ENCODE data around the gene FHOD3. TPM values are rescaled to one million over a fixed set of nuclear protein-coding genes. Genes with fewer than 3 reads are reported as not detected.

FHOD3 gene
- total RNA-seq, 1 experiment from 2014 or later, result 2.9 TPM

- no peaks in the 10 kb centered on the region for H3K4me1 Mint-ChIP-seq (ENCODE audit: low read depth, unreplicated experiment)
- CTCF ChIA-PET, result no interaction called here
Measured at GRCh38 chr18:36410346-36410745, 112.8 kb downstream of the FHOD3 start.

GRCh38 chr18:36411745-36412168 lies 114.2 kb downstream of the FHOD3 start:
- no peaks in the 10 kb centered on the region for H3K36me3 Mint-ChIP-seq (ENCODE audit: insufficient read depth, unreplicated experiment)
- no peak overlapping the region for H3K27ac Mint-ChIP-seq (ENCODE audit: unreplicated experiment)
- intact Hi-C loops (cut with micrococcal nuclease; ENCODE audit: unreplicated experiment), result loop anchor here (5.0 kb wide), 1 partner anchor 114 kb away; the partner anchor contains the start of gene FHOD3
- no peaks in the 10 kb centered on the region for H3K27me3 Mint-ChIP-seq (ENCODE audit: unreplicated experiment)
- H3K4me3 Mint-ChIP-seq (ENCODE audit: low read depth, unreplicated experiment), result no peak overlapping the region
- no peaks in the 10 kb centered on the region for H3K9me3 Mint-ChIP-seq (ENCODE audit: low read depth, unreplicated experiment)
- peak; percentile 37 for DNase-seq
- CTCF ChIA-PET, result interaction anchor here (0.6 to 1.5 kb wide), 3 partner anchors 9 to 51 kb away, joined by 3 read pairs; no protein-coding TSS in a partner anchor
- TF ChIP-seq, protein P1, sequence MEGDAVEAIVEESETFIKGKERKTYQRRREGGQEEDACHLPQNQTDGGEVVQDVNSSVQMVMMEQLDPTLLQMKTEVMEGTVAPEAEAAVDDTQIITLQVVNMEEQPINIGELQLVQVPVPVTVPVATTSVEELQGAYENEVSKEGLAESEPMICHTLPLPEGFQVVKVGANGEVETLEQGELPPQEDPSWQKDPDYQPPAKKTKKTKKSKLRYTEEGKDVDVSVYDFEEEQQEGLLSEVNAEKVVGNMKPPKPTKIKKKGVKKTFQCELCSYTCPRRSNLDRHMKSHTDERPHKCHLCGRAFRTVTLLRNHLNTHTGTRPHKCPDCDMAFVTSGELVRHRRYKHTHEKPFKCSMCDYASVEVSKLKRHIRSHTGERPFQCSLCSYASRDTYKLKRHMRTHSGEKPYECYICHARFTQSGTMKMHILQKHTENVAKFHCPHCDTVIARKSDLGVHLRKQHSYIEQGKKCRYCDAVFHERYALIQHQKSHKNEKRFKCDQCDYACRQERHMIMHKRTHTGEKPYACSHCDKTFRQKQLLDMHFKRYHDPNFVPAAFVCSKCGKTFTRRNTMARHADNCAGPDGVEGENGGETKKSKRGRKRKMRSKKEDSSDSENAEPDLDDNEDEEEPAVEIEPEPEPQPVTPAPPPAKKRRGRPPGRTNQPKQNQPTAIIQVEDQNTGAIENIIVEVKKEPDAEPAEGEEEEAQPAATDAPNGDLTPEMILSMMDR (IDR thresholded peaks at IDR 0.05; ENCODE audit: unreplicated experiment), result peak; percentile 51
- no peaks in the 10 kb centered on the region for H3K4me1 Mint-ChIP-seq (ENCODE audit: low read depth, unreplicated experiment)
- BruUV-seq (replicated peaks), result no TSS peak

More at GRCh38 chr18:36410346-36410745, 112.8 kb downstream of the FHOD3 start:
- H3K27ac Mint-ChIP-seq (ENCODE audit: unreplicated experiment), result no peak overlapping the region
- BruUV-seq (replicated peaks), result no TSS peak
- DNase-seq, result no peak
- H3K36me3 Mint-ChIP-seq (ENCODE audit: insufficient read depth, unreplicated experiment), result no peaks in the 10 kb centered on the region
- TF ChIP-seq, protein P1 (IDR thresholded peaks at IDR 0.05; ENCODE audit: unreplicated experiment), result no peak
- H3K27me3 Mint-ChIP-seq (ENCODE audit: unreplicated experiment), result no peaks in the 10 kb centered on the region
- H3K9me3 Mint-ChIP-seq (ENCODE audit: low read depth, unreplicated experiment), result no peaks in the 10 kb centered on the region
- intact Hi-C loops (cut with micrococcal nuclease; ENCODE audit: unreplicated experiment), result loop anchor here (5.0 kb wide), 1 partner anchor 113 kb away; the partner anchor contains the start of gene FHOD3
- no peak overlapping the region for H3K4me3 Mint-ChIP-seq (ENCODE audit: low read depth, unreplicated experiment)

- no peak overlapping the region for H3K4me3 Mint-ChIP-seq (ENCODE audit: low read depth, unreplicated experiment)
- no peak overlapping the region for H3K27ac Mint-ChIP-seq (ENCODE audit: unreplicated experiment)
- H3K4me1 Mint-ChIP-seq (ENCODE audit: low read depth, unreplicated experiment), result no peaks in the 10 kb centered on the region
- intact Hi-C loops (cut with micrococcal nuclease; ENCODE audit: unreplicated experiment), result loop anchor here (5.0 kb wide), 1 partner anchor 115 kb away; the partner anchor contains the start of gene FHOD3
- H3K36me3 Mint-ChIP-seq (ENCODE audit: insufficient read depth, unreplicated experiment), result no peaks in the 10 kb centered on the region
- H3K27me3 Mint-ChIP-seq (ENCODE audit: unreplicated experiment), result no peaks in the 10 kb centered on the region
- no TSS peak for BruUV-seq (replicated peaks)
- CTCF ChIA-PET, result interaction anchor here (1.5 kb wide), 1 partner anchor 50 kb away, joined by 3 read pairs; no protein-coding TSS in a partner anchor
- TF ChIP-seq, protein P1 (IDR thresholded peaks at IDR 0.05; ENCODE audit: unreplicated experiment), result no peak
- peak; percentile 37 for DNase-seq
- H3K9me3 Mint-ChIP-seq (ENCODE audit: low read depth, unreplicated experiment), result no peaks in the 10 kb centered on the region
Measured at GRCh38 chr18:36412778-36413177, 115.3 kb downstream of the FHOD3 start.

GRCh38 chr18:36415171-36415570 lies 117.7 kb downstream of the FHOD3 start:
- TF ChIP-seq, protein P1 (IDR thresholded peaks at IDR 0.05; ENCODE audit: unreplicated experiment), result no peak
- H3K27ac Mint-ChIP-seq (ENCODE audit: unreplicated experiment), result no peak overlapping the region
- intact Hi-C loops (cut with micrococcal nuclease; ENCODE audit: unreplicated experiment), result no loop called here
- no peaks in the 10 kb centered on the region for H3K4me1 Mint-ChIP-seq (ENCODE audit: low read depth, unreplicated experiment)
- H3K4me3 Mint-ChIP-seq (ENCODE audit: low read depth, unreplicated experiment), result no peak overlapping the region
- CTCF ChIA-PET, result no interaction called here
- H3K9me3 Mint-ChIP-seq (ENCODE audit: low read depth, unreplicated experiment), result no peaks in the 10 kb centered on the region
- DNase-seq, result no peak
- no peaks in the 10 kb centered on the region for H3K27me3 Mint-ChIP-seq (ENCODE audit: unreplicated experiment)
- no TSS peak for BruUV-seq (replicated peaks)
- H3K36me3 Mint-ChIP-seq (ENCODE audit: insufficient read depth, unreplicated experiment), result no peaks in the 10 kb centered on the region
